AG04449 (cell line): ENCODE data around the gene LARP1.

Experiments
- CTCF ChIA-PET: fragments of 350-600 bp; formaldehyde crosslinking; extraction: SDS; loops from one replicate; lab custom pipeline; 2021; ENCODE audit warnings: antibody characterized with exemption; lab: Yijun Ruan, JAX
- POLR2A ChIA-PET: fragments of 400-600, 350-600 bp; formaldehyde crosslinking; extraction: SDS; loops from one replicate; lab custom pipeline; 2020; ENCODE audit warnings: antibody characterized with exemption, inconsistent platforms; lab: Yijun Ruan, JAX
- DNase-seq: peaks from one replicate; pipeline ENCODE4 v3.0.0-alpha.2; 2010; ENCODE audit warnings: low read depth, low spot score
- H3K4me3 ChIP-seq: 2 replicates; pipeline ENCODE4 v1.5.1; 2011; ENCODE audit warnings: low read depth, mild to moderate bottlenecking, control low read depth, low read length
- TF ChIP-seq, protein P1 (sequence below): IDR thresholded peaks from one replicate; pipeline ENCODE4 v1.5.1; 2011; ENCODE audit warnings: mild to moderate bottlenecking, moderate library complexity, low read length, control low read depth, inconsistent platforms; ENCODE audit not compliant: insufficient read depth; ENCODE audit errors: missing control alignments

The LARP1 gene

GRCh38 chr5:154755361-154756008 is at the start of gene LARP1:
Gene LARP1, plus strand, starts transcription at chr5:154755377. Its CDS starts 381 bp downstream, at chr5:154755758.
- CTCF ChIA-PET, result no interaction called here
- POLR2A ChIA-PET, result no interaction called here

GRCh38 chr5:154706416-154706815 is 48.8 kb upstream of the LARP1 start:
- no peak overlapping the region for H3K4me3 ChIP-seq
- no peak for DNase-seq
- TF ChIP-seq, protein P1, sequence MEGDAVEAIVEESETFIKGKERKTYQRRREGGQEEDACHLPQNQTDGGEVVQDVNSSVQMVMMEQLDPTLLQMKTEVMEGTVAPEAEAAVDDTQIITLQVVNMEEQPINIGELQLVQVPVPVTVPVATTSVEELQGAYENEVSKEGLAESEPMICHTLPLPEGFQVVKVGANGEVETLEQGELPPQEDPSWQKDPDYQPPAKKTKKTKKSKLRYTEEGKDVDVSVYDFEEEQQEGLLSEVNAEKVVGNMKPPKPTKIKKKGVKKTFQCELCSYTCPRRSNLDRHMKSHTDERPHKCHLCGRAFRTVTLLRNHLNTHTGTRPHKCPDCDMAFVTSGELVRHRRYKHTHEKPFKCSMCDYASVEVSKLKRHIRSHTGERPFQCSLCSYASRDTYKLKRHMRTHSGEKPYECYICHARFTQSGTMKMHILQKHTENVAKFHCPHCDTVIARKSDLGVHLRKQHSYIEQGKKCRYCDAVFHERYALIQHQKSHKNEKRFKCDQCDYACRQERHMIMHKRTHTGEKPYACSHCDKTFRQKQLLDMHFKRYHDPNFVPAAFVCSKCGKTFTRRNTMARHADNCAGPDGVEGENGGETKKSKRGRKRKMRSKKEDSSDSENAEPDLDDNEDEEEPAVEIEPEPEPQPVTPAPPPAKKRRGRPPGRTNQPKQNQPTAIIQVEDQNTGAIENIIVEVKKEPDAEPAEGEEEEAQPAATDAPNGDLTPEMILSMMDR, result no peak
- CTCF ChIA-PET, result no interaction called here
- POLR2A ChIA-PET, result no interaction called here

More at GRCh38 chr5:154755361-154756008, at the start of gene LARP1:
- DNase-seq, result no peak
- H3K4me3 ChIP-seq, result peak within 1 kb of the TSS; percentile 87
- TF ChIP-seq, protein P1, result no peak

- TF ChIP-seq, protein P1, result no peak
- POLR2A ChIA-PET, result no interaction called here
- CTCF ChIA-PET, result no interaction called here
- no peak overlapping the region for H3K4me3 ChIP-seq
- DNase-seq, result no peak
Measured at GRCh38 chr5:154707641-154708040, 47.5 kb upstream of the LARP1 start.

GRCh38 chr5:154708207-154708606 is 47.0 kb upstream of the LARP1 start:
- DNase-seq, result no peak
- TF ChIP-seq, protein P1, result no peak
- no peak overlapping the region for H3K4me3 ChIP-seq
- POLR2A ChIA-PET, result no interaction called here
- CTCF ChIA-PET, result no interaction called here

- POLR2A ChIA-PET, result no interaction called here
- TF ChIP-seq, protein P1, result no peak
- no peak overlapping the region for H3K4me3 ChIP-seq
- CTCF ChIA-PET, result interaction anchor here (0.7 kb wide), 1 partner anchor 26 kb away, joined by 3 read pairs; no protein-coding TSS in a partner anchor
- DNase-seq, result no peak
Measured at GRCh38 chr5:154708846-154709245, 46.3 kb upstream of the LARP1 start.

DNA sequence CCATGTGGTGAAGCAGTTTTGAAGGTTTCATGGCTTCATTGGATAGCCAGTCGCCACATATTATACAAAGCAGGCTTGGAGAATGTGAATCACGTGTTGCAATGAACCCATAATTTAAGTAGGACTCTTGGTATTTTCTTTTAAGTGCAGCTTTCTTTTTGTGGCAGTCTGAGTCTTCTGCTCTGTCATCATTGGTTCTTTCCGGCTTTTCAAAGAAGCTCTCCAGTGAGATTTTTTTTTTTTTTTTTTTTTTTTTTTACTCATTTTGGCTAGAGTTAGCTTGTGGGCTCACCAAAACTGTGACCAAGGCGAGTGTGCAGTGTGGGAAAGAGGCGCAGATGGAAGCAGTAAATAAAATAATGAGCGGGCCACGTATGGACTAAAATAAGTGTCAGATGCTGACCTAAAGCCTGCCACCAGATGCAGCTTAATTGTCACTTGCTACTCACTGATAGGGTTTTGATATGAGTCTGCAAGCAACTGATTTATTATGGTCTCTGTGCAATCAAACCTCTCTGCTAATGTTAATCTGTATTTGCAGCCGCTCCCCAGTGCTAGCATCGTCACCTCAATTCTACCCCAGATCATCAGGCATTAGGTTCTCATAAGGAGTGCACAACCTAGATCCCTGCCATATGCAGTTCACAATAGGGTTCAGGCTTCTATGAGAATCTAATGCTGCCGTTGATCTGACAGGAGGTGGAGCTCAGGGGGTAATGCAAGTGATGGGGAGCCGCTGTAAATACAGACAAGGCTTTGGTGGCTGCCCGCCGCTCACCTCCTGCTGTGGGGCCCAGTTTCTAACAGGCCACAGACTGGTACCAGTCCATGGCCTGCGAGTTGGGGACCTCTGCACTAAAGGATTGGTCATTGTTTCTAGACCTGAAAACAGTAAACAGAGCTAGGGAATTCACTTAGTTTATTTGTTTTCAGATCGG is 45.5 kb upstream of the LARP1 start:
- DNase-seq, result no peak
- ChIA-PET POLR2A (no interaction called here), CTCF (interaction anchor here (0.7 to 0.8 kb wide), 2 partner anchors 27 to 59 kb away, joined by 3 read pairs; no protein-coding TSS in a partner anchor)
- no peak overlapping the region for H3K4me3 ChIP-seq
- TF ChIP-seq, protein P1, result no peak
